Left renal pelvis (tissue), 4 donors: Measurements from ENCODE around the gene HOXD8. TPM values are rescaled to one million over a fixed set of nuclear protein-coding genes. Genes with fewer than 3 reads are reported as not detected.

ENCODE experiments used
- DNase-seq, 4 donors: peaks; one replicate each; pipeline ENCODE4 v3.0.0-alpha.2; 2013; ENCODE audit warnings: low read depth in 4 of 4, low spot score in 3 of 4
- polyA plus RNA-seq, 4 donors: library from polyadenylated mRNA; unstranded; fragments of 120-200 nt; gene quantifications; one replicate each; pipeline ENCODE4 v1.2.1, GENCODE V29; 2013; ENCODE audit not compliant: insufficient read length in 4 of 4

Gene HOXD8
- polyA plus RNA-seq, 4 donors: 42.2 to 245 (median 180) TPM

DNA sequence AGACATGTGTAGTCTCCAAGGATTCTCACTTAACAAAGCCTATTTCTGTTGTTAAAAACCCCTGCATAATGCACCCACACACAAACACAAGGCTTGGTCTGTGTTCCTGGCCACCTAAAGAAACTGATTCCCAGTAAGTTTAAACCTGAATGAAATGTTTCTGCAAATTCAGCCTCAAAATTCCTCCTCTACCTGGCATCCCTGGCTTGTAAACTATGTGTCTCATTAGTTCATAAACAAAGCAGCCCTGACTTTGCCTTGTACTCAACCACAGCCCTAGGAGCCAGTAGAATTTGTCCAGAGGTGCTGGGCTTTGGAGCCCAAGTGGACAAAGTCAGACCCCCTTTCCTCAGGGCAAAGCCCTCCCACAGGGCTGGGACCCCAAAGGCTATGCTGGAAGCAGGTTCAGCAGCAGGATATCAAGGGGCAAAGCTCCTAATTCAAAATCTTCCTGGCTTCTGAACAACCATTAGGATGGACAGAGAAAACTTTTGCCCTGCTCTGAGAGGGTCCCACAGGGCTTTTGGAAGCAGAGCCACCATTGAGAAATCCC, 39.6 kb upstream of the HOXD8 start:
- no peak for DNase-seq

DNA sequence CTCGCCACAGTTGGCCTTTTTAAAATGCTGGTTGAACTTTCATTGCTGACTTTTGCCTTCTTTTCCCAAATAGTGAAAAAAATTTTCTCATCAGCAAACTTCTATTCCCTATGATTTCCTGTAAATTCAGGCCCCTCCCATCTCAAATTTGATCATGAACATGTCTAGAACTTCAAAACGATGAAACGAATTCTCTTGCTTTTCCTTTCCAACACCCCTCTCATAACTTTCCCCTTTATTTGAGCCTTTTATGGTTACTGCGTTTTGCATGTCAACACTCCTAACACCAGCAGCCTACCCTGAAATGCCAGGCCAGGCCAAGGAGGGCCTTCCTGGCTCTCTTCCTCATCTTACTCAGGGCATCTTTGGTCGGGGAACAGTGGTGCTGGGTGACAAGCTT, 38.6 kb upstream of the HOXD8 start:
- no peak for DNase-seq

DNA sequence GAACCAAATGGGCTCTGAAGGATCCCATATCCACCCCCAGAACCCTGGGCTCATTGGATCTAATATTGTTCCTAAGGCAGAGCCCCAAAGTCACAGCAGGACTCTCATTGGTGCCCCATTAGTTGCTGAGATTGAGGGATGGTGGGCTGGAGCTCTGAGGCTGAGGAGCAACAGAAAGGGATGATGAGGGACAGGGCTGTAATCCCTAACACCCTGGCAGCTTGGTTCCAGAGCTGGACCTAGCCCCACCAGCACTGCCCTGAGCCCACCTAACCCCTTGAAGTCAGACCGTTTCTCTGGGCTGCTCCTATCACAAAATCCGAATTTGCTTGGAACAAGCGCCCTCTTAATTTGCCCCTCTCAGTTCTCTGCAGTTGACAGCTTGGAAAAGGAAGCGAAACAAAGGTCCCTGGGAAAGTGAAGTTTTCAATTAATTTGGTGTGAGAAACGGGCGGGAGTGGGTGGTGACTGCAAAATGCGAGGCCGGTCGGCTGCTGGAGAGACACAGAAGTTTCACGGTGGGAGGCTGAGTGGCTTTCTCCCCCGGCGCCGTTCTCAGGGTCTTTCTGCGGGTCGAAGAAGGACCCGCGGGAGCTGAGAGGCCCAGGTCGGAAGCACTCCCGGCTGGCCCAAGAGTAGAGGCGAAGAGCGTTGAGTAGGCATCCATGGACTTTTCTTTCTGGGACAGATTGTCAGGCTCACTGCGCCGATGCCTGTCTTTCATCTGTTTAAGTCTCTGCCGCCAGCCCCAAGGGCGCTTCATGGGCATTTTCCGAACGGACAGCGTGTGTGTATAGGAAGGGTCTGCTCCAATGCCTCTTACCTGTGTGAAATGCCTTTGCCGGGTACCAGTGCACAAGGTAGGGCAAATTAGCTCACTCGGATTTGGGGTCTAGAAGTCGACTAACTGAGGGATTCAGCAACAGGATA, 37.9 kb upstream of the HOXD8 start:
- no peak for DNase-seq

DNA sequence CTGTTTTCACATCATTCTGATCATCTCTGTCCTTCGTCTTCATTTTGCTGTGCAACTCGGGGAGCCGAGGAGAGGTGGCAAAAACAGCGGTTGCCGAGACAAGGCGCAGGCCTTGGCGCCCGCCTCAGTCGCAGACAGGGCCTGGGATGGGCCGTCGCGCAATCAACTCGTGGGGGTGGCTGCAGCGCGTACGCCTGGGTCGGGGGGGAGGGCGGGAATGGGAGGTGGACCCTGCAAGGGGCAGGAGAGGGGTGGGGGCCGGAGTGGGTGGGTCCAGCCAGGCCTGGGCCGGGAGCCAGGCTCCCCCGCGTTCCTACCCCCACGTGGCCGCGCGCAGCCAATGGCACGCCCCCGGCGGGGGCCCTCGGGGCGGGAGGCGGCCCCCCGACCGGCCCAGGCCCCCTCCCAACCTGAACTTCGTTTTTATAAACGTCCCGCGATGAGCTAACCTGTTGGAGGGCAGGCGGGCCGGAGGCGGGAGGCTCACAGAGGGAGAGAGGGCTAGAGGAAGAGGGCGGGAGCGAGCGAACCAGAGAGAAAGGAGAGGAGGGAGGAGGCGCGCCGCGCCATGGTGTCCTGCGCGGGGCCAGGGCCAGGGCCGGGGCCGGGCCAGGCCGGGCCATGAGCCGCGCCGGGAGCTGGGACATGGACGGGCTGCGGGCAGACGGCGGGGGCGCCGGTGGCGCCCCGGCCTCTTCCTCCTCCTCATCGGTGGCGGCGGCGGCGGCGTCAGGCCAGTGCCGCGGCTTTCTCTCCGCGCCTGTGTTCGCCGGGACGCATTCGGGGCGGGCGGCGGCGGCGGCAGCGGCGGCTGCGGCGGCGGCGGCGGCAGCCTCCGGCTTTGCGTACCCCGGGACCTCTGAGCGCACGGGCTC, 37.0 kb upstream of the HOXD8 start, which contains the start of gene HOXD13:
Gene HOXD13, plus strand, starts transcription at position 452 of the 875 bp plus-strand sequence. Its CDS starts 170 bp downstream, at position 622.
- DNase-seq: no peak

DNA sequence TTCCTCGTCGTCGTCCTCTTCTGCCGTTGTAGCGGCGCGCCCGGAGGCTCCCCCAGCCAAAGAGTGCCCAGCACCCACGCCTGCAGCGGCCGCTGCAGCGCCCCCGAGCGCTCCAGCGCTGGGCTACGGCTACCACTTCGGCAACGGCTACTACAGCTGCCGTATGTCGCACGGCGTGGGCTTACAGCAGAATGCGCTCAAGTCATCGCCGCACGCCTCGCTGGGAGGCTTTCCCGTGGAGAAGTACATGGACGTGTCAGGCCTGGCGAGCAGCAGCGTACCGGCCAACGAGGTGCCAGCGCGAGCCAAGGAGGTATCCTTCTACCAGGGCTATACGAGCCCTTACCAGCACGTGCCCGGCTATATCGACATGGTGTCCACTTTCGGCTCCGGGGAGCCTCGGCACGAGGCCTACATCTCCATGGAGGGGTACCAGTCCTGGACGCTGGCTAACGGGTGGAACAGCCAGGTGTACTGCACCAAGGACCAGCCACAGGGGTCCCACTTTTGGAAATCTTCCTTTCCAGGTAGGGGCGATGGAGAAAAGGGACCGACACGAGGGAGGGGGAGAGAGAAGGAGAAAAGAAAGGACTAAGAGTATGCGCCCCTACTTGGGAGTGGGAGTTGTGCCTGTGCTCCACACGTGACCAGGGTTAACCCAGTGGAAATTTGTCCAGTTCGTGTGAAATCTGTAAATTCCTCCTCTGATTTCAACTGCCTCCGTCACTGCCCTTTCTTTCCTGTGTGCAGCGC, 36.2 kb upstream of the HOXD8 start:
- DNase-seq: no peak

DNA sequence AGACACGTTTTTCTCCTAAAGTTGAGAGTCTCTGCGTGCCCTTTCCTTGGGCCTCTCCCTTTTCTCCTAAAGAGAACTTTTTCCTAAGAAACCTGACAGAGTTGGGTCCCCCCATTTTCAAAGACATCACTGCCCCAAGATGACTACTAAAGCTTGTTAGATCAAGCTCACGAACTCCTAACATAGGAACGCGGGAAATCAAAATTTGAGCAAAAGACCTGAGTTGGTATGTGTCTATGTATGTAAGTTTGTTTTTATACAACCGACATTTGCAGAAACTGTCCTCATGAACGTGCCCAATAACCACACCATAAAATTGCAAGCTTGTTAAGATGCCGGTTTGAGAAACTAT, 35.6 kb upstream of the HOXD8 start:
- DNase-seq: no peak

DNA sequence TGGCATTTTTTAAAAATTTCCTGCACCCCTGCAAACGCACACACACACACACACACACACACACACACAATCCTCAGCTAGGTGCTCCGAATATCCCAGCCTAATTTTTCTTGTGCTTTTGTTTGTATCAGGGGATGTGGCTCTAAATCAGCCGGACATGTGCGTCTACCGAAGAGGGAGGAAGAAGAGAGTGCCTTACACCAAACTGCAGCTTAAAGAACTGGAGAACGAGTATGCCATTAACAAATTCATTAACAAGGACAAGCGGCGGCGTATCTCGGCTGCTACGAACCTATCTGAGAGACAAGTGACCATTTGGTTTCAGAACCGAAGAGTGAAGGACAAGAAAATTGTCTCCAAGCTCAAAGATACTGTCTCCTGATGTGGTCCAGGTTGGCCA, 35.2 kb upstream of the HOXD8 start:
- DNase-seq: no peak

DNA sequence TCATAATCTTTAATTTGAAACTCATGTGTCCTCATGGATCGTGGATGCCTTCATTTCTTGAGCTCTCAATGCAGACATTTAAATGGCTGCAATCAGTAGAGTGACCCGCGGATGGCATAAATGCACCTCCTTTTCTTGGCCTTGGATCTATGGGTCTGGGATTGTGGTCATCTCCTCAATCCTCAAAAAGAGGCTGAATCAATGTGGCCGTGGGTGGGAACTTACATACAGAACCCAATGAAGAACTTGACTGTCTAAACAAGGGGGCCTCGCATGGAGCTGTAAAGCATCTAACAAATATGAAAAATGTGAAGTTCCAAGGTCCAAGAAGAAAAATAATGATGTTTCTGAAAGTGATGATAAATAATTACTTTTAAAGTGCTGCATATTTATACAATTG, 34.1 kb upstream of the HOXD8 start:
- DNase-seq: no peak

DNA sequence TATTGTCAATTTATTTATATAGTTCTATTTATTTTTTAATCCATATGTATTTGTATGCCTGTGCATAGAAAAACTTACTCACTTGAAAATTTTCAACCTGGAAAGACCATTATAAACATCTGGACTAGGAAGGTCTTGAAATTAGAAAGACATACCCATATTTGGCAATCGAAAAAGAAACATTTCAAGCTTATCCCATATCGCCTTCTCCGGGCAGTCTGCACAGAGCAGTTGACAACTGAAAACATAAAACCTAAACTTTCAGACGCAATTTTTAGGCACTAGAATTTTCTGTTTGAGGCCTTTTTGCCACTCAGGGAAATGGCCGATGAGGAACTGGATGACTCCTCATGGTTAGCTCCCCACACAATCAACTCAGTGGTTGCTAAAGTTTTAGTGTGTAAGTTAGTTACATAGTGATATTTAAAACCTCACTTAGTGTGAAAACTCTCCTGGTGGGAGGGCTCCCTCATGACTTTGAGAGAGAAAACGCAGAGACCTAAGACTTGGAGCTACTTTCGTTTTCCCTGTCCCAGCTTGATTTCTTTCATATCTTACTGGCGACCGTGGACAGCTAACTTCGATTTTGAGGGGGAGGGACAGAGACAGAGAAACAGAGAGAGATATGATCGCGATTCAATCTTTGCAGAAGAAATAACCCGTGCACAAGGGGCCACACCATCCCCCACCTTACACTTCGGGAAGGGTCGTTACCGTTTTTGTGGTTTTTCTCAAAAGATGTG, 33.1 kb upstream of the HOXD8 start:
- DNase-seq: no peak

DNA sequence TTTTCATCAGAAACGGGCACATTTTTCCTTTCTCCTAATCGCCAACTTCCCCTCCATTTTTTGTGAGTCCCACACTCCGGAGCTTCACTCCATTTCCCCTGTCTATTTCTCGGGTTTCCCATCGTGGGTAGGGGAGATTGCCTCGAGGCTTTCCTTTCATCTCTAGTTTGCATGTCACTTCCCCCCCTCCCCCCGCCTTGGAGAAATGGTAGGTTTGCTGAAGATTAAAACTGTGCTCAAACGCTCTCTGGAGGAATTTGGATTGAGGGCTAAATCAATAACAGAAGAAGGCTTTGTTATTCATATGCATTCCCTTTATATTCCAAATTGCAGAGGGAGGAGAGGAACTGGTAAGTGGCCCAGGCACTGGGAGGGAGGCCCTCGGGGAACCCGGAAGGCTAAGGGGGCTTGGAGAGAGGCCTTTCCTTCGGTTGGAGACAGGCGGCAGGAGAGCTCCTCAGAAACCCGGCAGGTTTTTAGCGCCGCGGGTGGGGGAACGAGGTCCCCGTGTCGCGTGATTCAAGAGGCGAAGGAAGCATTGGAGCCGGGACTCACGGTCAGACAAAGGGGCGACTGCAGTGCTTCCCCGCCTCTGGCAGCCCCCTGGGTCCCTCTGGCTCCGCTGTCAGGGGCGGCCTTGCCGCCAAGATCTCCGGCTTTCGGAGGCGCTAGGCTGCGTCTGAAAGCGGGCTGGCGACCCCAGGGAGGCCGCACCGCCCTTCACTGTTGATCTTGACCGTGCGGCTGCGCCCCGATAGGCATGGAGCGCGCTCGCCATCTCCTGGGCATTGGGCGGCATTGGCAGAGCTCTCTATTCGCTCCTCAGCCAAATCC, 32.3 kb upstream of the HOXD8 start:
- DNase-seq: no peak

DNA sequence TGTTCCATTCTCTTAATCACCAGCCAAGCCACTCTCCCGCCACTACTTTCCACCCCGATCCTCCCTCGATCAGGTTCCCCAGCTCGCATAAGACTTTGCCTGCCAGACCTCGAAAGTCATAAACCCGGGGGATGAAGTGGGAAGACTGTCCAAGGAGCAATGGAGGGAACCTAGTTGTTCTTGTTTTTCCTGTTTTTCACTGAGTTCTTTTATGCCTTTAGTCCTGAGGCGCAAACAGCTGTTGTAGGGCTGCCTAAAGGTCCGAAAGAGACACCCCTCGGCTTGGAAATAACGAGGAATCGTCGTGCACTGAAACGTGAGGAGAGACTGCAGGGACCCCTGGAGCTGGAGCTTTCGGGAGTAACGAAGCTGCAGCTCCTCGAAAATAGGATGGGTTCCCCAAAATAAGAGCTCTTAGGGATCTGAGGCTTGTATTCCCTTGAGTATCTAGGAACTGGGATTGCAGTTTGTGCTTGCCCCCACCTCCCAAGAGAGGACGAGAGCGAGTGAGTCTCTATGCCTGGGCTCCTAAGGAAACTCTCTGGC, 31.6 kb upstream of the HOXD8 start:
- no peak for DNase-seq

DNA sequence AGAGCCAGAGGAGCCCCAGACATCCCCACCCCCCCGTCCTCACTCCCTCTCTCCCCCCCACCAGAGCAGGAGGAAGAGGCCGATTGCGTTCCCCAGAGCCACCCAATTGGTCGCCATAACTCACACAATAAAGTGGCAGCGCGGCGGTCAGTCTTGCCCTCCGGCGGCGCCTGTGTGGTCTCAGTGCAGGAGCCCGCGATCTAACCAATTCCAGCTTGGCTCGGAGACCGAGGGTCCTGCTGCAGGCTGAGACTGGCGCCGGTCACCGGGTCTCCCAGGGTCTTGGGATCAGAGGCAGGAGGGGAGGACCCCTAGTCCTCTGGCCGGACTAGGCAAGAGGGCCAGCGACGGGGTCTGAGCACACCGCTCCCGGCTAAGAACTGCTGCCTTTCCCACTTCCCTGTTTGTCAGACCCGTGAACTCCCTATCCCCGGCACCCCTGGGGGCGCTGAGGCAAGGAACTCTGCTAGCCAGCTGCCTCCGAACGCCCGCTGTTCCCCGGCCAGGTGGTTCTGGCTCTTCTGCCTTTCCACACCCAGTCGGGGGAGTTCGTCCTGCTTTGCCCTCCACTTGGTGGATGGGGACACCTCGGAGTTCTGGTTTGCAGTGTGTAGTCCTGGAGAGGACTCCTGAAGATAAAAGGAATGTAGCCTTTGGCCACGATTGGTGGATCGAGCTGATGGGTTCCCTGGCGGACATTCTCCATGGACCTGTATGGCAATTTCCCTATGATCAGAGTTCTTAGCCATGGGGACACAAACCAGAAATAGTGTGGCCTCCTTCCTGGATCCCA, 30.9 kb upstream of the HOXD8 start:
- no peak for DNase-seq

DNA sequence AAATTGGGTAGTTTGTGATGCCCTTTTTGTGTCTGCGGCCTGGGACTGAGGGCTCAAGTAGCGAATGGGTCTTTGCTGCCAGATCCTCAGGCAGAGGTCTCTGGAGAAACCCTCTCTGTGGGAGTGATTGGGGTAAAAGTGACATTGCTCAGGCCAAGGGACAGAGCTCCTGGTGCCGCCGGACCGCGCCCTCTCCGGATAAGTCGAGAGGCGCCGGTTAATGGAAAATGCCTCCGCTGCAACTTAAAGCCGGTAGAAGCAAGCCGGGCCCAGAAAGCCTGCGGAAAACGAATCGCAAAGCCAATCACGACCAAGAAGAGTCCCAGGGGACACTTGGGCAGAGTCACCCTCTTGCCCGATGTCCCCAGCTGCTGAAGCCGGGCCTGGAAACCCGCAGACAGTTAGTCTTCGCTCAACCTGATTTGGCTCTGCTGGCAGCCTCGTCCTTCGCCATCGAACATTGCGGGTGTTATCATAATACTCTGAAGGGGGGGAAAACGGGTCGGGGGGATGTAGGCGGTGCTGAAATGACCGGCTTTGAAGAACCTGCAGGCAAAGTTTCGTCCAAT, 30.3 kb upstream of the HOXD8 start:
- no peak for DNase-seq

DNA sequence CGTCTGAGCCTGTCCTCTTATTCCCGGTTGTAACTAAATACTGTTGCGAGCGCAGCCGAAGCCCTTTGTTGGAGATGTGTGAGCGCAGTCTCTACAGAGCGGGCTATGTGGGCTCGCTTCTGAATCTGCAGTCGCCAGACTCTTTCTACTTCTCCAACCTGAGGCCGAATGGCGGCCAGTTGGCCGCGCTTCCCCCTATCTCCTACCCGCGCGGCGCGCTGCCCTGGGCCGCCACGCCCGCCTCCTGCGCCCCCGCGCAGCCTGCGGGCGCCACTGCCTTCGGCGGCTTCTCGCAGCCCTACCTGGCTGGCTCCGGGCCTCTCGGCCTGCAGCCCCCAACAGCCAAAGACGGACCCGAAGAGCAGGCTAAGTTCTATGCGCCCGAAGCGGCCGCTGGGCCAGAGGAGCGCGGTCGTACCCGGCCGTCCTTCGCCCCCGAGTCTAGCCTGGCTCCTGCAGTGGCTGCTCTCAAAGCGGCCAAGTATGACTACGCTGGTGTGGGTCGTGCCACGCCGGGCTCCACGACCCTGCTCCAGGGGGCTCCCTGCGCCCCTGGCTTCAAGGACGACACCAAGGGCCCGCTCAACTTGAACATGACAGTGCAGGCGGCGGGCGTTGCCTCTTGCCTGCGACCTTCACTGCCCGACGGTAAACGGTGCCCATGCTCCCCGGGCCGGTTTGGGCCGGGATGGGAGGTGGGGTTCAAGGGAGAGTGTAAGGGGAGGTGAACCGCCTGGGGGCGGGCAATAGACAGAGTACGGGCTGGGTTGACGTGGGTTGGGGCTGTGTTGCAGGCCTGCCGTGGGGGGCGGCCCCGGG, 29.6 kb upstream of the HOXD8 start, which contains the start of gene HOXD12:
Gene HOXD12, plus strand, starts transcription at position 68 of the 819 bp plus-strand sequence. Its CDS starts 7 bp downstream, at position 75.
- DNase-seq: no peak

DNA sequence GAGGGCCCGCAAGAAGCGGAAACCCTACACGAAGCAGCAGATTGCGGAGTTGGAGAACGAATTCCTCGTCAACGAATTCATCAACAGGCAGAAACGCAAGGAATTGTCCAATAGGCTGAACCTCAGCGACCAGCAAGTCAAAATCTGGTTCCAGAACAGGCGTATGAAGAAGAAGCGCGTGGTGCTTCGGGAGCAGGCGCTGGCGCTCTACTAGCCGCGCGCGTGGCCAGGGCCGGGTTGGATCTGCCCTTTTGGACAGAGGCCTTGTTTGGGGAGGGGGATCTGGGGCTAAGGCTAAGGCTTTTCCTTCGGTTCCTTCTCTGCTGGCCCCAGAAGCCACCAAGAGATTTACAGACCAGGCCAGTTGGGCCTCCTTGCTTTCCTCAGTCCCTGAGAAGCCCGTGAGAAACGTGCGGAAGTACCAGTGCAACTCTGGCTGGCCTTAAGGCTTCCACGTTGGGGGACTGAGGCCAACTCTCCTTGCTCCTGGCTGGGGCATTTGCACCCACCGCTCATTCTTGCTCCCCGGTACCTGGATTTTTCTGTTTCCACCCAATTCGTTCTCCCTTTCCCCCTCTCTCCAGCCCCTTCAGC, 28.9 kb upstream of the HOXD8 start:
- no peak for DNase-seq

DNA sequence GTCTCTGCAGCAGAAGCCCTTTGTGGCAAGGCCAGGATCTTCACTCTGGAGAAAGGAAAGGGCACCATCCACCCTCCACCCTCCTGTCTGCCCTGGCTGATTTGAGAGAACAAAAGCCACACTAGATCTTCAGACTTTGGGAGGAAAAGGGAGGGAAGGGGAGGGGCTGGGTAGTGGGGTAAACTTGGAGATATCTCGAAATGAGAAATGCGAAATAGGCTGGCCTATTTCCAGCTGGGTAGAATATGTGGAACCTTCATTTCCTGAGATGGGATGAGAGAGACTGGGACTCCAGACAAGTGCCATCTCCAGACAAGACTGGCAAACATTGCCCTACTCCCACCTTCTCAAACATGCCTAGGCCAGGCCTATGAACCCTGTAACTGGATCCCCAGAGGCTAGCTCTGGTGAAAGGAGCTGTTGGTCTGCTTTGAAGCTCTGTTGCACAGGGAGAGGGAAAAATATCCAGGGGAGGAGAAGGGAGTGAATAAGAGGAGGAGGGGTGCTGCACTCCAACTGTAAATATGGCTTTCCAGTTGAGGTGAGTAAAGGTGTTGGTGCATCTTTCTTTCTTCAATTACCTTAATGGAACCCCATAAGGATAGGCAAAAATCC, 28.2 kb upstream of the HOXD8 start:
- no peak for DNase-seq
